ENCODE measurements around the gene KLHL13.

The KLHL13 gene

DNA sequence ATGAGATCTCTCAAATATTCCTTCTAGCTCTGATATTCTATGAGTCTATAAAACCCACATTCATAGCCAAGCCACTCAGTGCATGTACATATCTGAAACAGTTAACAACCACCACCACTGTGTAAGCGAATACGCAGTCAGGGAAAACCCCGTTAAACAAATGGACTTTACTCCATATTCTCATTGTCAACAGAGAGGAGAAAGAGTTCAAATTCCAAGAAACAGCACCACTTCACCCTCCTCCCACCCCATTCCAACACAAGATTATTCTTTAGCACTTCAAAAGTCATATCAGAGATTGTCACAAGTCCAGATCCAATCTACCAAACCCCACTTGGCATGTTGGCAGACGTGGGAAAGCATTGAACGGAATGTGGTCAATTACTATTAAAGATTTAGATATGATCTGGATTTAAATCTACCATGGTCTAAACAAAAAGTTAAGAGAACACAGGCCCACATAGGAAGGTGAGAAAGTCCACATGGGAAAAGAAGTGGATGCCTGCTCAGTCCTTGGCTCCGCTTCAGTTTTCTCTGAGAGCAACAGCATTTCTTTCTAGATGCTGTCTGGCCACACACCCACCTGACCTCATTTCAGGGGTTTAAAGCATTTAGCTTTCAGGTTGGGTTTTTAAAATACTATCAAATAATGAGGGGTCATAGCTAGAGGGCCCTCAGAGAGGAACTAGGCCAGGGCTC lies 39.8 kb upstream of the KLHL13 start:
- Histone ChIP-seq H3K9ac (ENCODE audit: low read length) (no peak overlapping the region), H3K9me2 (replicated peaks; ENCODE audit: insufficient read depth, low read length) (no peaks in the 10 kb centered on the region), H3K79me2 (ENCODE audit: insufficient read depth, low read length) (no peaks in the 10 kb centered on the region), H3K4me2 (ENCODE audit: low read depth, low read length, poor library complexity, severe bottlenecking) (no peak overlapping the region), H4K20me1 (ENCODE audit: low read depth, low read length) (no peaks in the 10 kb centered on the region), H3F3A (ENCODE audit: insufficient read depth) (no peaks in the 10 kb centered on the region), H3K27me3 (ENCODE audit: low read length) (no peaks in the 10 kb centered on the region), H2AFZ (ENCODE audit: low read depth, low read length, severe bottlenecking) (no peak overlapping the region), H3K27ac (ENCODE audit: low read depth, low read length) (no peak overlapping the region), H3K36me3 (ENCODE audit: low read length) (no peaks in the 10 kb centered on the region), H3K9me3 (ENCODE audit: insufficient read depth, low read length) (no peaks in the 10 kb centered on the region), H3K4me3 (ENCODE audit: insufficient read depth, low read length, poor library complexity, severe bottlenecking) (no peak overlapping the region)
- TF ChIP-seq, protein P1, sequence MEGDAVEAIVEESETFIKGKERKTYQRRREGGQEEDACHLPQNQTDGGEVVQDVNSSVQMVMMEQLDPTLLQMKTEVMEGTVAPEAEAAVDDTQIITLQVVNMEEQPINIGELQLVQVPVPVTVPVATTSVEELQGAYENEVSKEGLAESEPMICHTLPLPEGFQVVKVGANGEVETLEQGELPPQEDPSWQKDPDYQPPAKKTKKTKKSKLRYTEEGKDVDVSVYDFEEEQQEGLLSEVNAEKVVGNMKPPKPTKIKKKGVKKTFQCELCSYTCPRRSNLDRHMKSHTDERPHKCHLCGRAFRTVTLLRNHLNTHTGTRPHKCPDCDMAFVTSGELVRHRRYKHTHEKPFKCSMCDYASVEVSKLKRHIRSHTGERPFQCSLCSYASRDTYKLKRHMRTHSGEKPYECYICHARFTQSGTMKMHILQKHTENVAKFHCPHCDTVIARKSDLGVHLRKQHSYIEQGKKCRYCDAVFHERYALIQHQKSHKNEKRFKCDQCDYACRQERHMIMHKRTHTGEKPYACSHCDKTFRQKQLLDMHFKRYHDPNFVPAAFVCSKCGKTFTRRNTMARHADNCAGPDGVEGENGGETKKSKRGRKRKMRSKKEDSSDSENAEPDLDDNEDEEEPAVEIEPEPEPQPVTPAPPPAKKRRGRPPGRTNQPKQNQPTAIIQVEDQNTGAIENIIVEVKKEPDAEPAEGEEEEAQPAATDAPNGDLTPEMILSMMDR (IDR thresholded peaks at IDR 0.05; ENCODE audit: insufficient read depth, low read length, poor library complexity, severe bottlenecking), result no peak
- TF ChIP-seq EZH2phosphoT487 (conservative IDR thresholded peaks at IDR 0.05; ENCODE audit: low read length), result no peak

DNA sequence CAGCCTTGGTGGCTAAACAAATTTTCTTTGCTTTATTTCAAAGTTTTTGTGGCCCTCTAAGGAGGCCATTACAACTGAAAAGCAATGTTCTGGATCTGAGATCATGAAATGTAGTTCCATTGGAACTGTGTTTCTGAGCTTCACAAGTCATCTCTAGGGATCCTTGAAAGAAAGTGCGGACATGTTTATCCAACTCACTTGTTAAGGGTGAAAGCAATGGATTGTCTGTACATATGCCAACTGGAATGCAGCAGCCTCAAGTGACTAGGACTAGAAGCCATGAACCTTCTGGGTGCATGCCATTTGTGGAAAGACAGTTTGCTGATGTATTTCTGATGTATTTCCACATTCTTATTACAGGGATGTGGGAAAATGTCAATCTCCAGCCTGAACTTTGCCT lies 36.7 kb upstream of the KLHL13 start:
- Histone ChIP-seq H3K79me2 (ENCODE audit: insufficient read depth, low read length) (no peaks in the 10 kb centered on the region), H3F3A (ENCODE audit: insufficient read depth) (no peaks in the 10 kb centered on the region), H3K4me2 (ENCODE audit: low read depth, low read length, poor library complexity, severe bottlenecking) (no peak overlapping the region), H3K9ac (ENCODE audit: low read length) (no peak overlapping the region), H3K9me3 (ENCODE audit: insufficient read depth, low read length) (no peaks in the 10 kb centered on the region), H4K20me1 (ENCODE audit: low read depth, low read length) (no peaks in the 10 kb centered on the region), H3K27ac (ENCODE audit: low read depth, low read length) (no peak overlapping the region), H3K27me3 (ENCODE audit: low read length) (no peaks in the 10 kb centered on the region), H3K36me3 (ENCODE audit: low read length) (no peaks in the 10 kb centered on the region), H3K4me3 (ENCODE audit: insufficient read depth, low read length, poor library complexity, severe bottlenecking) (no peak overlapping the region), H3K9me2 (replicated peaks; ENCODE audit: insufficient read depth, low read length) (no peaks in the 10 kb centered on the region), H2AFZ (ENCODE audit: low read depth, low read length, severe bottlenecking) (no peak overlapping the region)
- no peak for TF ChIP-seq EZH2phosphoT487 (conservative IDR thresholded peaks at IDR 0.05; ENCODE audit: low read length)
- TF ChIP-seq, protein P1 (IDR thresholded peaks at IDR 0.05; ENCODE audit: insufficient read depth, low read length, poor library complexity, severe bottlenecking), result no peak

DNA sequence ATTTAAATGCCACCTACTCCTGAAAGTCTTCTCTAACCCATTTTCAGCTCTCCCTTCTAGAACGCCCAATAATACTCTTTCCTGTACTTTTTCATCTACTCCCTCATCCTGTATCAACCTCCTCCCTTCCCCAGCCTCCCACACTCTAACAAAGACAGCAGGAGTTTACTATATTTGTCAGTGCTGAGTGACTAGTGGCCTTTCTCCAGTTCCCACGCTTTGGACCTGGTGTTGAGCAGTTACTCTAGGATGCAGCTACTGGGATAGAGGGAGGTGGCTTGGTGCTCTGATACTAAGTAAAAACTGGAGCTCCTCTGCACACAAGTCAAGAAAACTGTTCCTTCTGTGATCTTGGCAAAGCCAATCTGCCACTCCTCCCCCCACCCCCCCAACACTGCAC lies 36.1 kb upstream of the KLHL13 start:
- Histone ChIP-seq H3K27ac (ENCODE audit: low read depth, low read length) (no peak overlapping the region), H3K9ac (ENCODE audit: low read length) (no peak overlapping the region), H2AFZ (ENCODE audit: low read depth, low read length, severe bottlenecking) (no peak overlapping the region), H3K36me3 (ENCODE audit: low read length) (no peaks in the 10 kb centered on the region), H3K4me3 (ENCODE audit: insufficient read depth, low read length, poor library complexity, severe bottlenecking) (no peak overlapping the region), H3K4me2 (ENCODE audit: low read depth, low read length, poor library complexity, severe bottlenecking) (no peak overlapping the region), H4K20me1 (ENCODE audit: low read depth, low read length) (no peaks in the 10 kb centered on the region), H3F3A (ENCODE audit: insufficient read depth) (no peaks in the 10 kb centered on the region), H3K79me2 (ENCODE audit: insufficient read depth, low read length) (no peaks in the 10 kb centered on the region), H3K27me3 (ENCODE audit: low read length) (no peaks in the 10 kb centered on the region), H3K9me3 (ENCODE audit: insufficient read depth, low read length) (no peaks in the 10 kb centered on the region), H3K9me2 (replicated peaks; ENCODE audit: insufficient read depth, low read length) (no peaks in the 10 kb centered on the region)
- TF ChIP-seq, protein P1 (IDR thresholded peaks at IDR 0.05; ENCODE audit: insufficient read depth, low read length, poor library complexity, severe bottlenecking), result no peak
- TF ChIP-seq EZH2phosphoT487 (conservative IDR thresholded peaks at IDR 0.05; ENCODE audit: low read length), result no peak

Data from SU-DHL-6 (cell line).